H1 (cell line): Measurements from ENCODE around the gene CCNH. TPM values are rescaled to one million over a fixed set of nuclear protein-coding genes. Genes with fewer than 3 reads are reported as not detected.

Experiments used
- CTCF ChIA-PET: fragments of 300-600 bp; sonication (Branson Sonifier 250); formaldehyde crosslinking; loops from one replicate; lab custom pipeline; 2021; ENCODE audit not compliant: partially characterized antibody; lab: Charles Lee
- POLR2A ChIA-PET: fragments of 300-600 bp; sonication (Branson Sonifier 250); formaldehyde crosslinking; loops from one replicate; lab custom pipeline; 2021; ENCODE audit warnings: inconsistent platforms; ENCODE audit not compliant: partially characterized antibody; lab: Charles Lee
- DNase-seq, 2 experiments: peaks; one replicate each; pipeline versions ENCODE4 v3.0.0 to v3.0.0-alpha.2; 2010 to 2022; ENCODE audit warnings: low spot score in 2 of 2, low read depth in 1 of 2, mixed read lengths in 1 of 2
- FAIRE-seq: peaks from 2 replicates; lab custom pipeline; 2011; peaks lifted over from hg19 to GRCh38; lab: Jason Lieb, UNC
- H2AFZ ChIP-seq: 2 replicates; pipeline ENCODE4 v1.8.1; 2012; ENCODE audit warnings: low read length, inconsistent platforms
- H2AK5ac ChIP-seq: 2 replicates; pipeline ENCODE4 v1.6.1; 2013; ENCODE audit warnings: low read depth, low read length
- H2BK120ac ChIP-seq: replicated peaks from 2 replicates; pipeline ENCODE3; 2013; ENCODE audit warnings: low read depth, low read length, inconsistent platforms
- H2BK12ac ChIP-seq: 2 replicates; pipeline ENCODE4 v1.6.1; 2013; ENCODE audit warnings: low read depth, low read length
- H2BK15ac ChIP-seq: 2 replicates; pipeline ENCODE4 v1.6.1; 2013; ENCODE audit warnings: low read length
- H2BK20ac ChIP-seq: 2 replicates; pipeline ENCODE4 v1.6.1; 2013; ENCODE audit warnings: low read length
- H2BK5ac ChIP-seq: 2 replicates; pipeline ENCODE4 v1.6.1; 2013; ENCODE audit warnings: low read depth, low read length
- H3K14ac ChIP-seq: 2 replicates; pipeline ENCODE4 v1.6.1; 2013; ENCODE audit warnings: inconsistent platforms; ENCODE audit not compliant: insufficient read length
- H3K18ac ChIP-seq: 2 replicates; pipeline ENCODE4 v1.6.1; 2013; ENCODE audit warnings: low read length; ENCODE audit errors: extremely low read depth
- H3K23ac ChIP-seq: 2 replicates; pipeline ENCODE4 v1.6.1; 2013; ENCODE audit warnings: inconsistent platforms; ENCODE audit not compliant: insufficient read length
- H3K23me2 ChIP-seq: 2 replicates; pipeline ENCODE4 v1.6.1; 2013; ENCODE audit warnings: low read depth, low read length
- H3K27ac ChIP-seq: 2 replicates; pipeline ENCODE4 v1.6.1; 2011; ENCODE audit warnings: low read depth, low read length, inconsistent platforms
- H3K27me3 ChIP-seq, 4 experiments: replicated peaks in 1 of 4; 1 replicate in 1 of 4; 2 replicates in 3 of 4; pipeline versions ENCODE4 v1.6.1 to v1.8.1; 2011 to 2013; ENCODE audit warnings: low read length in 3 of 4, mild to moderate bottlenecking in 3 of 4, inconsistent platforms in 2 of 4, mixed read lengths in 2 of 4, moderate library complexity in 1 of 4; ENCODE audit not compliant: control insufficient read depth in 3 of 4, insufficient read depth in 3 of 4; ENCODE audit errors: extremely low read depth in 1 of 4
- H3K36me3 ChIP-seq, 4 experiments: 2 replicates each; pipeline versions ENCODE4 v1.6.1 to v1.8.1; 2011 to 2013; ENCODE audit warnings: mild to moderate bottlenecking in 4 of 4, low read length in 3 of 4, moderate library complexity in 2 of 4, control low read depth in 1 of 4, inconsistent platforms in 1 of 4; ENCODE audit not compliant: insufficient read depth in 4 of 4, control insufficient read depth in 2 of 4
- H3K4ac ChIP-seq: replicated peaks from 2 replicates; pipeline ENCODE3; 2013; ENCODE audit warnings: low read length, low read depth, mixed read lengths, inconsistent platforms; ENCODE audit not compliant: insufficient read length
- H3K4me1 ChIP-seq, 4 experiments: replicated peaks in 1 of 4; 1 replicate in 1 of 4; 2 replicates in 3 of 4; pipeline versions ENCODE4 v1.6.1 to v1.8.1; 2011 to 2013; ENCODE audit warnings: low read length in 3 of 4, inconsistent platforms in 2 of 4, mixed read lengths in 1 of 4; ENCODE audit not compliant: insufficient read depth in 4 of 4, control insufficient read depth in 3 of 4
- H3K4me2 ChIP-seq, 2 experiments: 2 replicates each; pipeline versions ENCODE4 v1.6.1 to v1.8.1; 2011 to 2013; ENCODE audit warnings: low read depth in 2 of 2, low read length in 2 of 2, control low read depth in 1 of 2, inconsistent platforms in 1 of 2, mild to moderate bottlenecking in 1 of 2; ENCODE audit not compliant: insufficient read depth in 1 of 2
- H3K4me3 ChIP-seq, 4 experiments: fragments of 200-600, 300-600 bp in 1 of 4; sonication (generic), shearing (Covaris generic), sonication (Bioruptor Twin) in 1 of 4; 2 replicates each; pipeline versions ENCODE4 v1.5.1 to v1.8.1; 2011 to 2016; ENCODE audit warnings: low read length in 4 of 4, low read depth in 3 of 4, control low read depth in 2 of 4, inconsistent platforms in 2 of 4, mild to moderate bottlenecking in 2 of 4, mixed read lengths in 1 of 4, moderate library complexity in 1 of 4; ENCODE audit not compliant: insufficient read depth in 2 of 4; ENCODE audit errors: extremely low read depth in 1 of 4
- H3K56ac ChIP-seq: replicated peaks from 2 replicates; pipeline ENCODE3; 2013; ENCODE audit warnings: low read depth, mild to moderate bottlenecking, mixed read lengths, low read length, inconsistent platforms; ENCODE audit not compliant: insufficient read length
- H3K79me1 ChIP-seq: 2 replicates; pipeline ENCODE4 v1.6.1; 2013; ENCODE audit warnings: low read depth, low read length, control low read depth
- H3K79me2 ChIP-seq, 2 experiments: 2 replicates each; pipeline versions ENCODE4 v1.6.1 to v1.8.1; 2012 to 2013; ENCODE audit warnings: low read length in 2 of 2, mild to moderate bottlenecking in 2 of 2, inconsistent platforms in 1 of 2; ENCODE audit not compliant: insufficient read depth in 2 of 2, control insufficient read depth in 1 of 2
- H3K9ac ChIP-seq, 4 experiments: replicated peaks in 1 of 4; 1 replicate in 1 of 4; 2 replicates in 3 of 4; pipeline versions ENCODE4 v1.6.1 to v1.8.1; 2011 to 2013; ENCODE audit warnings: low read depth in 3 of 4, low read length in 3 of 4, control low read depth in 2 of 4, mild to moderate bottlenecking in 2 of 4, moderate library complexity in 2 of 4, inconsistent platforms in 1 of 4; ENCODE audit errors: extremely low read depth in 1 of 4
- H3K9me3 ChIP-seq, 2 experiments: 2 replicates each; pipeline versions ENCODE4 v1.6.1 to v1.8.1; 2012 to 2013; ENCODE audit warnings: mild to moderate bottlenecking in 2 of 2, moderate library complexity in 2 of 2, control low read depth in 1 of 2, inconsistent platforms in 1 of 2, low read depth in 1 of 2, low read length in 1 of 2, mixed read lengths in 1 of 2; ENCODE audit not compliant: insufficient read depth in 2 of 2
- H4K20me1 ChIP-seq, 2 experiments: replicated peaks in 1 of 2; 2 replicates each; pipeline versions ENCODE3 to v1.8.1; 2011 to 2013; ENCODE audit warnings: inconsistent platforms in 2 of 2, low read length in 2 of 2, mild to moderate bottlenecking in 1 of 2; ENCODE audit not compliant: insufficient read depth in 2 of 2, control insufficient read depth in 1 of 2
- H4K5ac ChIP-seq: 2 replicates; pipeline ENCODE4 v1.6.1; 2013; ENCODE audit warnings: low read length, low read depth, mixed read lengths, inconsistent platforms; ENCODE audit not compliant: insufficient read length
- H4K8ac ChIP-seq: 2 replicates; pipeline ENCODE4 v1.8.0; 2013; ENCODE audit warnings: mild to moderate bottlenecking, moderate library complexity, low read length, inconsistent platforms; ENCODE audit not compliant: insufficient read depth; ENCODE audit errors: extremely low read depth
- H4K91ac ChIP-seq: replicated peaks from 2 replicates; pipeline ENCODE3; 2013; ENCODE audit warnings: low read length, mixed read lengths, inconsistent platforms; ENCODE audit not compliant: insufficient read length
- CHD2 ChIP-seq: IDR thresholded peaks from 2 replicates; pipeline ENCODE4 v1.6.1; 2012; ENCODE audit warnings: low read length, improper control_type of control experiment
- CTBP2 ChIP-seq: IDR thresholded peaks from 2 replicates; pipeline ENCODE4 v1.7.0; 2011; ENCODE audit warnings: borderline replicate concordance, mild to moderate bottlenecking, moderate library complexity, mixed read lengths, low read length; ENCODE audit not compliant: insufficient read depth, insufficient read length
- KDM1A ChIP-seq: fragments of 200-600, 300-600 bp; sonication (generic); IDR thresholded peaks from 2 replicates; pipeline ENCODE4 v1.7.1; 2016; ENCODE audit warnings: mild to moderate bottlenecking, low read length, borderline replicate concordance
- RXRA ChIP-seq: IDR thresholded peaks from 2 replicates; pipeline ENCODE4 v1.6.1; 2011; ENCODE audit warnings: low read depth, mild to moderate bottlenecking, low read length, moderate library complexity; ENCODE audit not compliant: insufficient read depth
- TAF1 ChIP-seq: IDR thresholded peaks from 2 replicates; pipeline ENCODE4 v1.6.1; 2011; ENCODE audit warnings: mild to moderate bottlenecking, low read depth, low read length
- YY1 ChIP-seq: IDR thresholded peaks from 2 replicates; pipeline ENCODE4 v1.6.1; 2011; ENCODE audit warnings: low read depth, mild to moderate bottlenecking, low read length
- WGBS, 2 experiments: shearing (Covaris generic) in 1 of 2; methylation state at CpG; one replicate each; pipeline versions ENCODE4 v1.1.6 to v1.1.7; 2013 to 2015; ENCODE audit warnings: low lambda C conversion rate in 2 of 2, mixed read lengths in 2 of 2, inconsistent platforms in 1 of 2, low coverage in 1 of 2, missing lambda C conversion rate in 1 of 2; ENCODE audit not compliant: insufficient replicate concordance in 2 of 2, insufficient coverage in 1 of 2, insufficient read length in 1 of 2; ENCODE audit errors: extremely low coverage in 1 of 2, missing lambda C conversion rate in 1 of 2; 5-methylcytosine and 5-hydroxymethylcytosine counted together
- polyA plus RNA-seq, 7 experiments: library from polyadenylated mRNA; depleted of rRNA in 3 of 7; stranded (reverse) in 5 of 7; unstranded in 2 of 7; fragments of >200 nt in 5 of 7; fragments of 200-250 nt in 2 of 7; gene quantifications; 1 replicate in 5 of 7; 2 replicates in 1 of 7; 4 replicates in 1 of 7; pipeline versions ENCODE4 v1.2.1 to v1.2.3, GENCODE V29; 2011 to 2013; ENCODE audit warnings: missing spikeins in 2 of 7, mixed read lengths in 2 of 7
- total RNA-seq: library from RNA; stranded (reverse); fragmentation: NEBNext Ultra II Directional; extraction: Animal tissue kit (Norgen Biotek cat#: 25700); gene quantifications from 2 replicates; pipeline ENCODE4 v1.2.1, GENCODE V29; 2021

Gene CCNH
- total and polyA plus RNA-seq, 2 of the 8 experiments (the other 6 are each of a cell fraction or from before 2014, with no cell fraction given): 38.2 to 41.8 TPM

- no peak overlapping the region for H3K18ac ChIP-seq
- 86% methylated on average over 3 of the region's 3 CpGs; no CpG with 5 or more reads in 1 of the 2 experiments for WGBS, 2 experiments
- CTCF ChIA-PET: interaction anchor here (1.3 kb wide), 1 partner anchor 11 kb away, joined by 3 read pairs; no protein-coding TSS in a partner anchor
- no peak overlapping the region for H4K91ac ChIP-seq
- peaks cover 0 to 2% of the 10 kb centered on the region in 2 experiments for H4K20me1 ChIP-seq
- no peak overlapping the region for H3K14ac ChIP-seq
- H2BK12ac ChIP-seq: no peak overlapping the region
- TF ChIP-seq YY1 (no peak), KDM1A (no peak), CHD2 (no peak), TAF1 (no peak), CTBP2 (no peak), RXRA (no peak)
- H3K4ac ChIP-seq: no peak overlapping the region
- H3K79me1 ChIP-seq: no peaks in the 10 kb centered on the region
- no peak overlapping the region for H3K9ac ChIP-seq
- H2AK5ac ChIP-seq: no peak overlapping the region
- no peaks in the 10 kb centered on the region for H3K4me1 ChIP-seq
- no peaks in the 10 kb centered on the region for H3K27me3 ChIP-seq
- H3K36me3 ChIP-seq: peaks cover 13 to 90% (median 64%) of the 10 kb centered on the region in 4 experiments
- H3K79me2 ChIP-seq: no peaks in the 10 kb centered on the region
- DNase-seq (no peak), FAIRE-seq (no peak)
- H2AFZ ChIP-seq: no peak overlapping the region
- no peak overlapping the region for H3K56ac ChIP-seq
- H2BK20ac ChIP-seq: no peak overlapping the region
- H2BK15ac ChIP-seq: no peak overlapping the region
- no peak overlapping the region for H4K8ac ChIP-seq
- no peak overlapping the region for H3K4me3 ChIP-seq
- no peaks in the 10 kb centered on the region for H3K23me2 ChIP-seq
- H3K9me3 ChIP-seq: no peaks in the 10 kb centered on the region
- H2BK120ac ChIP-seq: no peak overlapping the region
- H2BK5ac ChIP-seq: no peak overlapping the region
- no peak overlapping the region for H3K27ac ChIP-seq
- H4K5ac ChIP-seq: no peak overlapping the region
- POLR2A ChIA-PET: interaction anchor here (0.6 to 1.8 kb wide), 4 partner anchors 9 to 726 kb away, joined by 3 to 8 read pairs (median 3); no protein-coding TSS in a partner anchor
- H3K4me2 ChIP-seq: no peak overlapping the region
- no peak overlapping the region for H3K23ac ChIP-seq
Observed at GRCh38 chr5:87394411-87395165, 18.1 kb downstream of the CCNH start.
